HCT116 (cell line): ENCODE measurements around the gene RCAN3. TPM values are rescaled to one million over a fixed set of nuclear protein-coding genes. Genes with fewer than 3 reads are reported as not detected.

Experiments used
- ATAC-seq: fragments of 200-7000 bp; cut with Tn5 transposase; 2 replicates; pipeline ENCODE4 v1.9.1; 2020; ENCODE audit warnings: mild to moderate bottlenecking, moderate library complexity
- BruUV-seq: library from RNA; stranded (reverse); fragments of 400-500 nt; replicated peaks from 2 replicates; lab custom pipeline; 2021; lab: Mats Ljungman, UMichigan
- CTCF ChIA-PET: fragments of 300-600 bp; sonication (Branson Sonifier 250); formaldehyde crosslinking; loops from one replicate; lab custom pipeline; 2021; ENCODE audit warnings: antibody characterized with exemption; lab: Charles Lee
- POLR2A ChIA-PET: fragments of 300-600, 350-600 bp; sonication (Branson Sonifier 250); formaldehyde crosslinking; loops from one replicate; lab custom pipeline; 2021; ENCODE audit warnings: antibody characterized with exemption; lab: Charles Lee
- RAD21 ChIA-PET, 2 experiments: fragments of 300-600 bp; sonication (Branson Sonifier 250); formaldehyde crosslinking; loops; one replicate each; lab custom pipeline; 2023; ENCODE audit warnings: low total read pairs in 2 of 2; ENCODE audit not compliant: uncharacterized antibody in 2 of 2, unreplicated experiment in 2 of 2, low non-redundant PET in 1 of 2; lab: Charles Lee
- DNase-seq: peaks from one replicate; pipeline ENCODE4 v3.0.0-alpha.2; 2010; ENCODE audit warnings: low read depth, low spot score
- H2AFZ ChIP-seq: fragments of 200-600 bp; shearing (Covaris generic), sonication (generic); 2 replicates; pipeline ENCODE4 v1.6.1; 2017; ENCODE audit warnings: low read depth, mixed run types, mixed read lengths, antibody characterized with exemption, low read length; ENCODE audit not compliant: poor library complexity, severe bottlenecking
- H3K27ac ChIP-seq: 2 replicates; pipeline ENCODE4 v1.5.1; 2012; ENCODE audit warnings: low read depth, low read length
- H3K27me3 ChIP-seq: fragments of 200-600 bp; sonication (generic); 2 replicates; pipeline ENCODE4 v1.6.1; 2016; ENCODE audit warnings: mixed run types, low read length, mixed read lengths; ENCODE audit not compliant: insufficient read depth
- H3K36me3 ChIP-seq, 2 experiments: fragments of 200-500 bp in 1 of 2; fragments of 200-600 bp in 1 of 2; sonication (Bioruptor generic) in 1 of 2; sonication (generic) in 1 of 2; 2 replicates each; pipeline versions ENCODE4 v1.5.1 to v1.6.1; 2014 to 2016; ENCODE audit warnings: low read length in 2 of 2, inconsistent platforms in 1 of 2, mixed read lengths in 1 of 2, mixed run types in 1 of 2; ENCODE audit not compliant: insufficient read depth in 2 of 2, control insufficient read depth in 1 of 2
- H3K4me1 ChIP-seq, 2 experiments: fragments of 200-600 bp in 1 of 2; sonication (generic) in 1 of 2; 2 replicates each; pipeline versions ENCODE4 v1.5.1 to v1.6.1; 2012 to 2017; ENCODE audit warnings: low read length in 2 of 2, inconsistent platforms in 1 of 2, mild to moderate bottlenecking in 1 of 2, mixed read lengths in 1 of 2, mixed run types in 1 of 2, moderate library complexity in 1 of 2; ENCODE audit not compliant: insufficient read depth in 2 of 2, control insufficient read depth in 1 of 2
- H3K4me2 ChIP-seq: fragments of 200-600 bp; sonication (generic); 2 replicates; pipeline ENCODE4 v1.6.1; 2017; ENCODE audit warnings: mixed run types, low read length, mixed read lengths
- H3K4me3 ChIP-seq, 2 experiments: fragments of 200-600 bp in 1 of 2; sonication (generic) in 1 of 2; replicated peaks in 1 of 2; 2 replicates each; pipeline ENCODE4 v1.5.1; 2011 to 2016; ENCODE audit warnings: low read length in 2 of 2, control low read depth in 1 of 2, low read depth in 1 of 2, mild to moderate bottlenecking in 1 of 2, mixed read lengths in 1 of 2, mixed run types in 1 of 2
- H3K79me2 ChIP-seq: fragments of 200-600 bp; sonication (generic); 2 replicates; pipeline ENCODE4 v1.6.1; 2017; ENCODE audit warnings: mild to moderate bottlenecking, mixed run types, low read length, moderate library complexity, mixed read lengths; ENCODE audit not compliant: insufficient read depth
- H3K9ac ChIP-seq: fragments of 200-600 bp; sonication (generic); 2 replicates; pipeline ENCODE4 v1.6.1; 2016; ENCODE audit warnings: low read length, mixed read lengths
- H3K9me2 ChIP-seq: fragments of 200-600 bp; sonication (generic), shearing (Covaris generic); 2 replicates; pipeline ENCODE4 v1.6.1; 2017; ENCODE audit warnings: mixed run types, mild to moderate bottlenecking, moderate library complexity; ENCODE audit not compliant: insufficient read depth
- H3K9me3 ChIP-seq, 2 experiments: fragments of 200-500 bp in 1 of 2; fragments of 200-600 bp in 1 of 2; sonication (Bioruptor generic) in 1 of 2; sonication (generic) in 1 of 2; 2 replicates each; pipeline ENCODE4 v1.6.1; 2014 to 2017; ENCODE audit warnings: low read length in 2 of 2, mixed read lengths in 2 of 2, inconsistent platforms in 1 of 2, low read depth in 1 of 2, mild to moderate bottlenecking in 1 of 2, mixed run types in 1 of 2, moderate library complexity in 1 of 2; ENCODE audit not compliant: control insufficient read depth in 1 of 2, insufficient read depth in 1 of 2
- H4K20me1 ChIP-seq: fragments of 200-600 bp; sonication (generic), shearing (Covaris generic); 2 replicates; pipeline ENCODE4 v1.6.1; 2017; ENCODE audit warnings: mixed run types, mild to moderate bottlenecking, moderate library complexity; ENCODE audit not compliant: insufficient read depth
- CBX3 ChIP-seq: IDR thresholded peaks from 2 replicates; pipeline ENCODE4 v1.6.1; 2012; ENCODE audit warnings: low read depth
- EGR1 ChIP-seq: IDR thresholded peaks from 2 replicates; pipeline ENCODE4 v1.6.1; 2012; ENCODE audit warnings: low read depth
- ELF1 ChIP-seq: IDR thresholded peaks from 2 replicates; pipeline ENCODE4 v1.6.1; 2012; ENCODE audit warnings: low read depth, borderline replicate concordance
- EZH2 ChIP-seq: fragments of 200-600 bp; sonication (generic); IDR thresholded peaks from 2 replicates; pipeline ENCODE4 v1.6.1; 2017; ENCODE audit warnings: antibody characterized with exemption, mixed run types
- EZH2phosphoT487 ChIP-seq: fragments of 200-600 bp; IDR thresholded peaks from 2 replicates; pipeline ENCODE4 v1.6.1; 2018; ENCODE audit warnings: antibody characterized with exemption, borderline replicate concordance
- FOSL1 ChIP-seq: IDR thresholded peaks from 2 replicates; pipeline ENCODE4 v1.6.1; 2012; ENCODE audit warnings: low read depth
- JUND ChIP-seq: IDR thresholded peaks from 2 replicates; pipeline ENCODE4 v1.6.1; 2012
- POLR2A ChIP-seq: IDR thresholded peaks from 2 replicates; pipeline ENCODE4 v1.7.0; 2011; ENCODE audit warnings: borderline replicate concordance; ENCODE audit not compliant: insufficient read depth, insufficient read length; ENCODE audit errors: extremely low read depth
- POLR2AphosphoS5 ChIP-seq: IDR thresholded peaks from 2 replicates; pipeline ENCODE4 v1.6.1; 2011; ENCODE audit warnings: mild to moderate bottlenecking, low read depth, low read length, moderate library complexity
- RAD21 ChIP-seq: IDR thresholded peaks from 2 replicates; pipeline ENCODE4 v1.6.1; 2012; ENCODE audit warnings: low read depth, mild to moderate bottlenecking
- SIN3A ChIP-seq: IDR thresholded peaks from 2 replicates; pipeline ENCODE4 v1.6.1; 2012; ENCODE audit warnings: low read depth
- YY1 ChIP-seq: IDR thresholded peaks from 2 replicates; pipeline ENCODE4 v1.6.1; 2011; ENCODE audit warnings: low read length, low read depth, moderate library complexity, mild to moderate bottlenecking; ENCODE audit not compliant: insufficient replicate concordance; ENCODE audit errors: extremely low read depth
- ZFX ChIP-seq: fragments of 450-650 bp; IDR thresholded peaks from 2 replicates; pipeline ENCODE4 v1.6.1; 2017
- ZNF274 ChIP-seq: fragments of 200-500 bp; sonication (Bioruptor generic); IDR thresholded peaks from 2 replicates; pipeline ENCODE4 v1.6.1; 2014; ENCODE audit warnings: mild to moderate bottlenecking, low read depth, low read length, inconsistent platforms
- intact Hi-C: fragments of 100-400 bp; cut with micrococcal nuclease; formaldehyde crosslinking; loops from 2 replicates; pipeline ENCODE4 v1.10.0; 2022
- total RNA-seq: library from RNA; stranded (reverse); gene quantifications from one replicate; pipeline ENCODE4 v1.2.1, GENCODE V29; 2021; ENCODE audit not compliant: unreplicated experiment
- TF ChIP-seq, protein P1 (sequence below), 3 experiments: fragments of 200-600 bp in 1 of 3; sonication (generic) in 1 of 3; IDR thresholded peaks in 2 of 3; conservative IDR thresholded peaks in 1 of 3; 2 replicates each; pipeline ENCODE4 v1.5.1; 2012 to 2017; ENCODE audit warnings: low read depth in 2 of 3, low read length in 2 of 3, antibody characterized with exemption in 1 of 3, borderline replicate concordance in 1 of 3, control low read depth in 1 of 3, mild to moderate bottlenecking in 1 of 3, mixed read lengths in 1 of 3, mixed run types in 1 of 3, moderate library complexity in 1 of 3; ENCODE audit not compliant: insufficient read depth in 1 of 3
- TF ChIP-seq, protein P2 (sequence below): IDR thresholded peaks from 2 replicates; pipeline ENCODE4 v1.6.1; 2012
- TF ChIP-seq, protein P3 (sequence below): IDR thresholded peaks from 2 replicates; pipeline ENCODE4 v1.6.1; 2012; ENCODE audit warnings: low read depth
- TF ChIP-seq, protein P4 (sequence below): IDR thresholded peaks from 2 replicates; pipeline ENCODE4 v1.6.1; 2012

Gene RCAN3
- total RNA-seq, 1 experiment from 2014 or later = 13.3 TPM

DNA sequence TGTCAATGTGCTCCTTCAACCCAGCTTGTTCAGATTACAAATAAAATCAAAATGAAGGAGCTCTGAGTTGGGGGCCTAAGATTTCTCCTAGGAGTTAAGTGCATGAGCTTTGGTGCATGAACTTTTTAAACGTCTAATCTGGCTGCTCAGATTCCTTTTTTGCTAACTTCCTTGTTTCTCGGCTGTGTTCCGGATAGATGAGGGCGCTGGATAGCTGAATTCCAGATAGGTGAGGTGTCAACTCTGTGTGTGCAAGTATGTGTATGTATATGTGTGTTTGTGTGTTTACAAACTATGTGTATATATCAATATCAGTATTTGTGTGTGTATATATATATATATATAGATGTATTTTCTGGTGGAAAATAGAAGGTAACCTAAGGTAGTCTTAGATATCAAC is 37.5 kb upstream of the RCAN3 start:
- H4K20me1 ChIP-seq = no peaks in the 10 kb centered on the region
- H3K4me2 ChIP-seq = no peak overlapping the region
- H3K9me3 ChIP-seq = no peaks in the 10 kb centered on the region
- RAD21 ChIA-PET = no interaction called here
- DNase-seq = no peak
- POLR2A ChIA-PET = no interaction called here
- H3K4me3 ChIP-seq = no peak overlapping the region
- H3K27me3 ChIP-seq = no peaks in the 10 kb centered on the region
- H3K36me3 ChIP-seq = no peaks in the 10 kb centered on the region
- BruUV-seq = no TSS peak
- H3K79me2 ChIP-seq = no peaks in the 10 kb centered on the region
- no peak for ATAC-seq
- intact Hi-C loops = no loop called here
- CTCF ChIA-PET = no interaction called here
- no peak overlapping the region for H2AFZ ChIP-seq
- TF ChIP-seq YY1 = no peak
- no peak for TF ChIP-seq EZH2phosphoT487
- TF ChIP-seq, protein P1, sequence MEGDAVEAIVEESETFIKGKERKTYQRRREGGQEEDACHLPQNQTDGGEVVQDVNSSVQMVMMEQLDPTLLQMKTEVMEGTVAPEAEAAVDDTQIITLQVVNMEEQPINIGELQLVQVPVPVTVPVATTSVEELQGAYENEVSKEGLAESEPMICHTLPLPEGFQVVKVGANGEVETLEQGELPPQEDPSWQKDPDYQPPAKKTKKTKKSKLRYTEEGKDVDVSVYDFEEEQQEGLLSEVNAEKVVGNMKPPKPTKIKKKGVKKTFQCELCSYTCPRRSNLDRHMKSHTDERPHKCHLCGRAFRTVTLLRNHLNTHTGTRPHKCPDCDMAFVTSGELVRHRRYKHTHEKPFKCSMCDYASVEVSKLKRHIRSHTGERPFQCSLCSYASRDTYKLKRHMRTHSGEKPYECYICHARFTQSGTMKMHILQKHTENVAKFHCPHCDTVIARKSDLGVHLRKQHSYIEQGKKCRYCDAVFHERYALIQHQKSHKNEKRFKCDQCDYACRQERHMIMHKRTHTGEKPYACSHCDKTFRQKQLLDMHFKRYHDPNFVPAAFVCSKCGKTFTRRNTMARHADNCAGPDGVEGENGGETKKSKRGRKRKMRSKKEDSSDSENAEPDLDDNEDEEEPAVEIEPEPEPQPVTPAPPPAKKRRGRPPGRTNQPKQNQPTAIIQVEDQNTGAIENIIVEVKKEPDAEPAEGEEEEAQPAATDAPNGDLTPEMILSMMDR (IDR thresholded peaks at IDR 0.05 in 2 of 3, conservative IDR thresholded peaks at IDR 0.05 in 1 of 3; ENCODE audit: borderline replicate concordance in 1 of 3, insufficient read depth in 1 of 3, low read depth in 2 of 3, low read length in 2 of 3) = no peak
- TF ChIP-seq SIN3A = no peak
- TF ChIP-seq ELF1 = no peak
- no peak for TF ChIP-seq FOSL1
- TF ChIP-seq, protein P2, sequence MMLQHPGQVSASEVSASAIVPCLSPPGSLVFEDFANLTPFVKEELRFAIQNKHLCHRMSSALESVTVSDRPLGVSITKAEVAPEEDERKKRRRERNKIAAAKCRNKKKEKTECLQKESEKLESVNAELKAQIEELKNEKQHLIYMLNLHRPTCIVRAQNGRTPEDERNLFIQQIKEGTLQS = no peak
- TF ChIP-seq JUND = no peak
- no peak for TF ChIP-seq ZFX
- TF ChIP-seq POLR2A = no peak
- no peak for TF ChIP-seq EZH2
- TF ChIP-seq ZNF274 = no peak
- TF ChIP-seq, protein P3, sequence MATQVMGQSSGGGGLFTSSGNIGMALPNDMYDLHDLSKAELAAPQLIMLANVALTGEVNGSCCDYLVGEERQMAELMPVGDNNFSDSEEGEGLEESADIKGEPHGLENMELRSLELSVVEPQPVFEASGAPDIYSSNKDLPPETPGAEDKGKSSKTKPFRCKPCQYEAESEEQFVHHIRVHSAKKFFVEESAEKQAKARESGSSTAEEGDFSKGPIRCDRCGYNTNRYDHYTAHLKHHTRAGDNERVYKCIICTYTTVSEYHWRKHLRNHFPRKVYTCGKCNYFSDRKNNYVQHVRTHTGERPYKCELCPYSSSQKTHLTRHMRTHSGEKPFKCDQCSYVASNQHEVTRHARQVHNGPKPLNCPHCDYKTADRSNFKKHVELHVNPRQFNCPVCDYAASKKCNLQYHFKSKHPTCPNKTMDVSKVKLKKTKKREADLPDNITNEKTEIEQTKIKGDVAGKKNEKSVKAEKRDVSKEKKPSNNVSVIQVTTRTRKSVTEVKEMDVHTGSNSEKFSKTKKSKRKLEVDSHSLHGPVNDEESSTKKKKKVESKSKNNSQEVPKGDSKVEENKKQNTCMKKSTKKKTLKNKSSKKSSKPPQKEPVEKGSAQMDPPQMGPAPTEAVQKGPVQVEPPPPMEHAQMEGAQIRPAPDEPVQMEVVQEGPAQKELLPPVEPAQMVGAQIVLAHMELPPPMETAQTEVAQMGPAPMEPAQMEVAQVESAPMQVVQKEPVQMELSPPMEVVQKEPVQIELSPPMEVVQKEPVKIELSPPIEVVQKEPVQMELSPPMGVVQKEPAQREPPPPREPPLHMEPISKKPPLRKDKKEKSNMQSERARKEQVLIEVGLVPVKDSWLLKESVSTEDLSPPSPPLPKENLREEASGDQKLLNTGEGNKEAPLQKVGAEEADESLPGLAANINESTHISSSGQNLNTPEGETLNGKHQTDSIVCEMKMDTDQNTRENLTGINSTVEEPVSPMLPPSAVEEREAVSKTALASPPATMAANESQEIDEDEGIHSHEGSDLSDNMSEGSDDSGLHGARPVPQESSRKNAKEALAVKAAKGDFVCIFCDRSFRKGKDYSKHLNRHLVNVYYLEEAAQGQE = no peak
- no peak for TF ChIP-seq POLR2AphosphoS5
- TF ChIP-seq RAD21 = no peak
- TF ChIP-seq EGR1 = no peak
- TF ChIP-seq CBX3 = no peak
- TF ChIP-seq, protein P4, sequence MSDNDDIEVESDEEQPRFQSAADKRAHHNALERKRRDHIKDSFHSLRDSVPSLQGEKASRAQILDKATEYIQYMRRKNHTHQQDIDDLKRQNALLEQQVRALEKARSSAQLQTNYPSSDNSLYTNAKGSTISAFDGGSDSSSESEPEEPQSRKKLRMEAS = no peak
- H3K9ac ChIP-seq = no peak overlapping the region
- H3K4me1 ChIP-seq = peaks cover 0 to 8% of the 10 kb centered on the region in 2 experiments; a peak in 2 of 4 replicates
- H3K9me2 ChIP-seq = no peaks in the 10 kb centered on the region
- H3K27ac ChIP-seq = no peak overlapping the region
